Stimulated activated CD8-positive, alpha-beta memory T cell treated with anti-CD3 and anti-CD28 coated beads, Interleukin-4, amount 100 ng/mL, for 24 hours (primary cell): ENCODE data around the gene CDC25B.
"Not testable (repeated sequence)": the region's sequence is repeated elsewhere in the genome, so short reads cannot be mapped to it uniquely, and the experiment has no call there.

Source experiments
- DNase-seq: peaks from one replicate; pipeline ENCODE4 v3.0.0-alpha.2; 2020; ENCODE audit warnings: low read depth

CDC25B gene

GRCh38 chr20:3785240-3786125 lies 10.6 kb upstream of the CDC25B start:
- DNase-seq: no peak

GRCh38 chr20:3786126-3786484 lies 10.0 kb upstream of the CDC25B start:
- no peak for DNase-seq

GRCh38 chr20:3786665-3787323 lies 9.3 kb upstream of the CDC25B start, which contains the start of gene CENPB:
CENPB (minus strand) TSS chr20:3786740; CDS start chr20:3786483, 257 bp downstream.
- peak; percentile 88 for DNase-seq

- no peak for DNase-seq
These were observed 8.6 kb upstream of the CDC25B start for GRCh38 chr20:3787324-3788014.

GRCh38 chr20:3788685-3789155 lies 7.4 kb upstream of the CDC25B start:
- DNase-seq: no peak

- DNase-seq: not testable (repeated sequence)
These were observed 6.9 kb upstream of the CDC25B start for GRCh38 chr20:3789201-3789600.

GRCh38 chr20:3794168-3794567 lies 1.9 kb upstream of the CDC25B start:
- not testable (repeated sequence) for DNase-seq

GRCh38 chr20:3794701-3795420 lies 1.2 kb upstream of the CDC25B start:
- no peak for DNase-seq

- DNase-seq: no peak
These were observed 541 bp downstream of the CDC25B start for GRCh38 chr20:3796477-3797225.

- DNase-seq: no peak
These were observed 1.1 kb downstream of the CDC25B start for GRCh38 chr20:3797226-3797545.

GRCh38 chr20:3797592-3798372 lies 1.7 kb downstream of the CDC25B start:
- DNase-seq: no peak

GRCh38 chr20:3798373-3798768 lies 2.3 kb downstream of the CDC25B start:
- DNase-seq: no peak

GRCh38 chr20:3798908-3799248 lies 2.8 kb downstream of the CDC25B start:
- DNase-seq: no peak

- no peak for DNase-seq
These were observed 4.3 kb downstream of the CDC25B start for GRCh38 chr20:3800256-3800877.

GRCh38 chr20:3800878-3801260 lies 4.8 kb downstream of the CDC25B start:
- no peak for DNase-seq

- no peak for DNase-seq
These were observed 5.2 kb downstream of the CDC25B start for GRCh38 chr20:3801299-3801698.

GRCh38 chr20:3801846-3802245 lies 5.7 kb downstream of the CDC25B start:
- DNase-seq: no peak

GRCh38 chr20:3802524-3803239 lies 6.6 kb downstream of the CDC25B start:
- no peak for DNase-seq

- no peak for DNase-seq
These were observed 7.2 kb downstream of the CDC25B start for GRCh38 chr20:3803289-3803688.

GRCh38 chr20:3803854-3804253 lies 7.7 kb downstream of the CDC25B start:
- DNase-seq: no peak
